Thymus (tissue), 11 donors: ENCODE data around the gene TCF12. TPM values are rescaled to one million over a fixed set of nuclear protein-coding genes. Genes with fewer than 3 reads are reported as not detected.
"Not testable (repeated sequence)": the region's sequence is repeated elsewhere in the genome, so short reads cannot be mapped to it uniquely, and the experiment has no call there.

Source experiments
- DNase-seq, 9 donors: peaks; one replicate each; pipeline ENCODE4 v3.0.0-alpha.2; 2013; ENCODE audit warnings: low spot score in 9 of 9, low read depth in 6 of 9, missing footprints in 1 of 9
- H3K27ac ChIP-seq, 2 donors: one replicate each; pipeline ENCODE4 v1.5.1; 2013; ENCODE audit warnings: control low read depth in 1 of 2, low read depth in 1 of 2, low read length in 1 of 2, mild to moderate bottlenecking in 1 of 2, moderate library complexity in 1 of 2
- H3K27me3 ChIP-seq, 2 donors: one replicate each; pipeline ENCODE4 v1.5.1; 2013; ENCODE audit warnings: low read length in 1 of 2; ENCODE audit not compliant: control insufficient read depth in 2 of 2, insufficient read depth in 1 of 2
- H3K36me3 ChIP-seq, 2 donors: one replicate each; pipeline ENCODE4 v1.5.1; 2013; ENCODE audit warnings: low read length in 1 of 2, mild to moderate bottlenecking in 1 of 2, moderate library complexity in 1 of 2; ENCODE audit not compliant: control insufficient read depth in 2 of 2, insufficient read depth in 2 of 2
- H3K4me1 ChIP-seq, 2 donors: one replicate each; pipeline ENCODE4 v1.5.1; 2013; ENCODE audit warnings: low read length in 2 of 2; ENCODE audit not compliant: control insufficient read depth in 2 of 2, insufficient read depth in 2 of 2
- H3K4me3 ChIP-seq, 2 donors: one replicate each; pipeline ENCODE4 v1.5.1; 2013; ENCODE audit warnings: low read length in 2 of 2, control low read depth in 1 of 2, mild to moderate bottlenecking in 1 of 2
- H3K9me3 ChIP-seq, 2 donors: one replicate each; pipeline ENCODE4 v1.5.1; 2013; ENCODE audit warnings: low read length in 1 of 2, mild to moderate bottlenecking in 1 of 2; ENCODE audit not compliant: control insufficient read depth in 2 of 2, insufficient read depth in 1 of 2
- WGBS: extraction: QIAGEN DNeasy Blood & Tissue Kit; methylation state at CpG from one replicate; pipeline ENCODE4 v1.1.7; 2013; 5-methylcytosine and 5-hydroxymethylcytosine counted together
- polyA plus RNA-seq: library from polyadenylated mRNA; stranded (reverse); fragments of 200-250 nt; gene quantifications from one replicate; pipeline ENCODE4 v1.2.3, GENCODE V29; 2013
- total RNA-seq: library from RNA; stranded (reverse); fragments of 120-200 nt; gene quantifications from one replicate; pipeline ENCODE4 v1.2.4, GENCODE V29; 2013
- donor health status: healthy.

TCF12 gene
- total and polyA plus RNA-seq, 2 donors, result 45.2 to 159 TPM

- Histone ChIP-seq H3K27ac (no peak overlapping the region), H3K36me3 (peaks cover 21 to 33% of the 10 kb centered on the region in 2 donors), H3K27me3 (no peaks in the 10 kb centered on the region), H3K9me3 (peaks cover 1 to 12% of the 10 kb centered on the region in 2 donors), H3K4me1 (no peaks in the 10 kb centered on the region), H3K4me3 (no peak overlapping the region)
- WGBS, result 97% methylated on average over 1 of the region's 1 CpG
- no peak for DNase-seq
These were observed 229.2 kb downstream of the TCF12 start for GRCh38 chr15:57147621-57148020.

- H3K27me3 ChIP-seq, result no peaks in the 10 kb centered on the region
- H3K4me3 ChIP-seq, result no peak overlapping the region
- peaks cover 1 to 12% of the 10 kb centered on the region in 2 donors for H3K9me3 ChIP-seq
- H3K36me3 ChIP-seq, result peaks cover 21 to 39% of the 10 kb centered on the region in 2 donors
- H3K27ac ChIP-seq, result no peak overlapping the region
- no peak for DNase-seq
- H3K4me1 ChIP-seq, result no peaks in the 10 kb centered on the region
These were observed 229.8 kb downstream of the TCF12 start for GRCh38 chr15:57148262-57148661.

- peaks cover 1 to 12% of the 10 kb centered on the region in 2 donors for H3K9me3 ChIP-seq
- H3K4me1 ChIP-seq, result no peaks in the 10 kb centered on the region
- no peak for DNase-seq
- H3K27ac ChIP-seq, result no peak overlapping the region
- H3K36me3 ChIP-seq, result peaks cover 21 to 46% of the 10 kb centered on the region in 2 donors
- H3K4me3 ChIP-seq, result no peak overlapping the region
- H3K27me3 ChIP-seq, result no peaks in the 10 kb centered on the region
These were observed 230.8 kb downstream of the TCF12 start for GRCh38 chr15:57149196-57149595.

GRCh38 chr15:57150066-57150865 lies 231.8 kb downstream of the TCF12 start:
- Histone ChIP-seq H3K36me3 (peaks cover 21 to 47% of the 10 kb centered on the region in 2 donors), H3K4me1 (no peaks in the 10 kb centered on the region), H3K27me3 (no peaks in the 10 kb centered on the region), H3K9me3 (peaks cover 1 to 12% of the 10 kb centered on the region in 2 donors), H3K27ac (no peak overlapping the region), H3K4me3 (no peak overlapping the region)
- DNase-seq, result no peak
- WGBS, result 94% methylated on average over 4 of the region's 4 CpGs

- not testable (repeated sequence) for DNase-seq, H3K27me3 ChIP-seq, H3K4me3 ChIP-seq, H3K27ac ChIP-seq, H3K4me1 ChIP-seq
- WGBS, result 97% methylated on average over 1 of the region's 1 CpG
- Histone ChIP-seq H3K9me3 (peaks cover 1 to 12% of the 10 kb centered on the region in 2 donors), H3K36me3 (peaks cover 21 to 52% of the 10 kb centered on the region in 2 donors)
These were observed 232.4 kb downstream of the TCF12 start for GRCh38 chr15:57150866-57151203.

- H3K4me1 ChIP-seq, result no peaks in the 10 kb centered on the region
- peaks cover 1 to 12% of the 10 kb centered on the region in 2 donors for H3K9me3 ChIP-seq
- WGBS, result 98% methylated on average over 1 of the region's 1 CpG
- H3K4me3 ChIP-seq, result no peak overlapping the region
- no peak for DNase-seq
- no peak overlapping the region for H3K27ac ChIP-seq
- no peaks in the 10 kb centered on the region for H3K27me3 ChIP-seq
- H3K36me3 ChIP-seq, result peaks cover 21 to 52% of the 10 kb centered on the region in 2 donors
These were observed 233.7 kb downstream of the TCF12 start for GRCh38 chr15:57152133-57152532.

- 91% methylated on average over 3 of the region's 3 CpGs for WGBS
- H3K27me3 ChIP-seq, result no peaks in the 10 kb centered on the region
- no peak overlapping the region for H3K27ac ChIP-seq
- peaks cover 1 to 12% of the 10 kb centered on the region in 2 donors for H3K9me3 ChIP-seq
- peaks cover 21 to 56% of the 10 kb centered on the region in 2 donors for H3K36me3 ChIP-seq
- no peaks in the 10 kb centered on the region for H3K4me1 ChIP-seq
- H3K4me3 ChIP-seq, result no peak overlapping the region
- DNase-seq, result no peak
These were observed 234.5 kb downstream of the TCF12 start for GRCh38 chr15:57152666-57153539.

GRCh38 chr15:57156210-57156884 lies 237.9 kb downstream of the TCF12 start:
- Histone ChIP-seq H3K9me3 (peaks cover 1 to 5% of the 10 kb centered on the region in 2 donors), H3K27ac (no peak overlapping the region), H3K4me3 (no peak overlapping the region), H3K27me3 (no peaks in the 10 kb centered on the region), H3K36me3 (peaks cover 19 to 64% of the 10 kb centered on the region in 2 donors), H3K4me1 (no peaks in the 10 kb centered on the region)
- WGBS, result 65% methylated on average over 3 of the region's 3 CpGs
- no peak for DNase-seq

- H3K27me3 ChIP-seq, result no peaks in the 10 kb centered on the region
- H3K36me3 ChIP-seq, result peaks cover 13 to 56% of the 10 kb centered on the region in 2 donors
- H3K27ac ChIP-seq, result no peak overlapping the region
- H3K9me3 ChIP-seq, result no peaks in the 10 kb centered on the region
- DNase-seq, result no peak
- H3K4me3 ChIP-seq, result no peak overlapping the region
- H3K4me1 ChIP-seq, result no peaks in the 10 kb centered on the region
These were observed 240.1 kb downstream of the TCF12 start for GRCh38 chr15:57158589-57158988.
